Neural crest cell (in vitro differentiated cells): ENCODE results near the gene CKAP5. TPM values are rescaled to one million over a fixed set of nuclear protein-coding genes. Genes with fewer than 3 reads are reported as not detected.

Experiments used
- DNase-seq: peaks from one replicate; pipeline ENCODE4 v3.0.0; 2021; ENCODE audit warnings: low read depth, mixed read lengths, low spot score
- H3K27ac Mint-ChIP-seq: one replicate; pipeline ENCODE4 v1.8.0; 2021; ENCODE audit warnings: mild to moderate bottlenecking, mixed read lengths; ENCODE audit not compliant: unreplicated experiment
- H3K27me3 Mint-ChIP-seq: 2 replicates; pipeline ENCODE4 v1.8.0; 2021; ENCODE audit warnings: low read depth, mild to moderate bottlenecking, mixed read lengths
- H3K36me3 Mint-ChIP-seq: 2 replicates; pipeline ENCODE4 v1.8.0; 2021; ENCODE audit warnings: low read depth, mild to moderate bottlenecking, mixed read lengths
- H3K4me1 Mint-ChIP-seq: 2 replicates; pipeline ENCODE4 v1.8.0; 2021; ENCODE audit warnings: mixed read lengths
- H3K4me3 Mint-ChIP-seq: one replicate; pipeline ENCODE4 v1.8.0; 2021; ENCODE audit warnings: mild to moderate bottlenecking, mixed read lengths
- H3K9me3 Mint-ChIP-seq: 2 replicates; pipeline ENCODE4 v1.8.0; 2021; ENCODE audit warnings: mixed read lengths
- total RNA-seq: library from RNA; stranded (reverse); gene quantifications from 2 replicates; pipeline ENCODE4 v1.2.1, GENCODE V29; 2021
- TF ChIP-seq, protein P1 (sequence below): fragments of 200-600 bp; sonication (generic); conservative IDR thresholded peaks from 2 replicates; pipeline ENCODE4 v1.5.0; 2021; ENCODE audit warnings: antibody characterized with exemption, mild to moderate bottlenecking

The CKAP5 gene
- total RNA-seq, 1 donor from 2014 or later, result 253 TPM

DNA sequence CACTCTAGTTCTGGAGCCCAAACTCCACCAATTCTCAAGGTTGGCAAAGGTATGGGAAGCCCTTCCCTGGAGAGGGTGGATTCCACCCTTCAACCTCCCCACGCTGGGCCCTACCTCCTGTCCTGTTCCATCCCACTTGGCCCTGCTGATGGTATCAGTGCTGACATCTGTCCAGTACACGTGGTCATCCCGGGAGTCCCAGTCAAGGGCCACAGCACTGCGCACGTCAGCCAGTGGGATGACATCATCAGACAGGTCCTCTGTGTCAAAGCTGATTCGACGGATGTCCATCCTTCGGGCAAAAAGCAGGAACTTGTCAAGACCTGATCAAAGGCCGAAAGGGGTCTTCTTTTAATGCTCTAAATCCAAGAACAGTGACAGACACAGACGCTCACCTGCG lies 40.1 kb upstream of the CKAP5 start:
- Mint-ChIP-seq H3K36me3 (peaks cover 14% of the 10 kb centered on the region), H3K27ac (no peak overlapping the region), H3K4me1 (no peaks in the 10 kb centered on the region), H3K4me3 (no peak overlapping the region), H3K27me3 (no peaks in the 10 kb centered on the region), H3K9me3 (no peaks in the 10 kb centered on the region)
- DNase-seq, result no peak
- TF ChIP-seq, protein P1, sequence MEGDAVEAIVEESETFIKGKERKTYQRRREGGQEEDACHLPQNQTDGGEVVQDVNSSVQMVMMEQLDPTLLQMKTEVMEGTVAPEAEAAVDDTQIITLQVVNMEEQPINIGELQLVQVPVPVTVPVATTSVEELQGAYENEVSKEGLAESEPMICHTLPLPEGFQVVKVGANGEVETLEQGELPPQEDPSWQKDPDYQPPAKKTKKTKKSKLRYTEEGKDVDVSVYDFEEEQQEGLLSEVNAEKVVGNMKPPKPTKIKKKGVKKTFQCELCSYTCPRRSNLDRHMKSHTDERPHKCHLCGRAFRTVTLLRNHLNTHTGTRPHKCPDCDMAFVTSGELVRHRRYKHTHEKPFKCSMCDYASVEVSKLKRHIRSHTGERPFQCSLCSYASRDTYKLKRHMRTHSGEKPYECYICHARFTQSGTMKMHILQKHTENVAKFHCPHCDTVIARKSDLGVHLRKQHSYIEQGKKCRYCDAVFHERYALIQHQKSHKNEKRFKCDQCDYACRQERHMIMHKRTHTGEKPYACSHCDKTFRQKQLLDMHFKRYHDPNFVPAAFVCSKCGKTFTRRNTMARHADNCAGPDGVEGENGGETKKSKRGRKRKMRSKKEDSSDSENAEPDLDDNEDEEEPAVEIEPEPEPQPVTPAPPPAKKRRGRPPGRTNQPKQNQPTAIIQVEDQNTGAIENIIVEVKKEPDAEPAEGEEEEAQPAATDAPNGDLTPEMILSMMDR, result no peak

DNA sequence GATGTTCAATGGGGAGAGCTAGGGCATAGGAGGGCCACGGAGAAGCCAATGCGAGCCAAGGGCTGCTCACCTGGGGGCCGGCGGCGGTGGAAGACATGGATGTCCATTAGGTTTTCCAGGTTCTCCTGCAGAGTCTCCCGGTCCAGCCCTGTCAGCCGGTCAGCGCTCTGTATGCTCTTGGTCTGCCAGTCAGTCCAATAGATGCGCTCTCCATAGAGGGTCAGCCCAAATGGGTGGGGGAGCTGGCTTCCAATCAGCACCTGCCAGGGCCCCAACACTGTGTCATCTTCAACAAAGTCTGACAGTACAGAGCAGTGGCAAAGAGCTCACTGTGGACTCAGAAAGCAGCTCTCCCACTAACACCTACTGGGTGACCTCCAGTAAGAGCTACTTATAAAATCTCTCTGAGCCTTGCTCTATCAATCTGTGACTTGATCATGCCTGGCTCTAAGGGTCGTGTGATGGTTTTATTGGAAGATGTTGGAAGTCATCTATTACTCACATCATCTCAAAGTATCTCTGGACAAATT lies 33.0 kb upstream of the CKAP5 start:
- no peak overlapping the region for H3K27ac Mint-ChIP-seq
- H3K4me3 Mint-ChIP-seq, result no peak overlapping the region
- H3K9me3 Mint-ChIP-seq, result no peaks in the 10 kb centered on the region
- TF ChIP-seq, protein P1, result no peak
- H3K27me3 Mint-ChIP-seq, result no peaks in the 10 kb centered on the region
- peaks cover 12% of the 10 kb centered on the region for H3K36me3 Mint-ChIP-seq
- no peaks in the 10 kb centered on the region for H3K4me1 Mint-ChIP-seq
- no peak for DNase-seq

DNA sequence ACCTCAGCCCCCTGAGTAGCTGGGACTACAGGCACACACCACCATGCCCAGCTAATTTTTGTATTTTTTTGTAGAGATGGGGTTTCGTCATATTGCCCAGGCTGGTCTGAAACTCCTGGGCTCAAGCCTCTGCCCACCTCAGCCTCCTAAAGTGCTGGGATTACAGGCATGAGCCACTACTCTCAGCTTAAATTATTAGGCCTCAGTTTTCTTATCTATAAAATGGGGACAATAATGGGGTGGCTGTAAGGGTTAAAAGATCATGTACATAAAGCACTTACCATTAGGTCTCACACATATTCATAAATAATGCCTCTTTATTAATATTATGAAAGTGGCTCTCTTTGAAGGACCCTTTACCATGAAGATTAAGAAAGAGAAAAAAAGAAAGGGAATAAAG lies 31.5 kb upstream of the CKAP5 start:
- DNase-seq, result no peak
- H3K36me3 Mint-ChIP-seq, result peaks cover 7% of the 10 kb centered on the region

DNA sequence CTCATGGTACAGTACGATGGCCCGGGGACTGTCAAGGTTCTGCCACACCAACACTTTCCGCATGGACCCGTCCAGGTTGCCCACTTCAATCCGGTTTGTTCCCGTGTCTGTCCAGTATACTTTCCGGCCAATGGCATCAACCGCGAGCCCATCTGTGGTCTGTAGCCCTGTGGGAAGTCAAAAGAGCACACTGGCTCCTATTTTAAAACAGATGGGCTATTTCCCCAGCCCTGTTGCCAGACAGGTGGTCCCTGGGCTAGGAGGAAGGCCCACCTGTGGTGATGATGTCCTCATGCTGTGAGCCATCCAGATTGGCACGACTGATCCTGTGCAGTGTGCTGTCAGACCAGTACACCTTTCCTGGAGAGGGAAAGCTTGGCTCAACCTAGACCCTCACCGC lies 30.4 kb upstream of the CKAP5 start:
- Mint-ChIP-seq H3K4me1 (no peaks in the 10 kb centered on the region), H3K4me3 (no peak overlapping the region), H3K27ac (no peak overlapping the region), H3K9me3 (no peaks in the 10 kb centered on the region), H3K27me3 (no peaks in the 10 kb centered on the region), H3K36me3 (peaks cover 7% of the 10 kb centered on the region)
- DNase-seq, result no peak
- TF ChIP-seq, protein P1, result no peak

More for the DNA sequence above, 31.5 kb upstream of the CKAP5 start:
- TF ChIP-seq, protein P1, result no peak
- H3K27ac Mint-ChIP-seq, result no peak overlapping the region
- H3K9me3 Mint-ChIP-seq, result no peaks in the 10 kb centered on the region
- no peak overlapping the region for H3K4me3 Mint-ChIP-seq
- no peaks in the 10 kb centered on the region for H3K27me3 Mint-ChIP-seq
- H3K4me1 Mint-ChIP-seq, result no peaks in the 10 kb centered on the region

DNA sequence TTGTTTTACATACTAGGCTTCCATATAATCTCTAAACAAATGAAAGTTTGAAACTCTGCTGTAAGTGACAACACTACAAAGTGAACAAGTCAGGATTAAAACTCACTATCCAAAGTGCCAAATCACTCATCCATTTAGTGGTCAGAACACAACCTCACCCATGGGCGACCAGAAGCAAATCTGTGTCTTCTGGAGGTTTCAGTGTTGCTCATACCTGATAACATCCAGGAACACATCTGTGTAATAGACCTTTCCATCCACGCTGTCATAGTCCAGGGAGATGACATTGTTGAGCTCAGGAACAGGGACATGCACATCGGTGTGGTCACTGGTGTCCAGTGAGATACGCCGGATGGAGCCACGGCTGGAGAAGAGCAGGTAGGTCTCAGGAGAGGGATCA lies 28.5 kb upstream of the CKAP5 start:
- TF ChIP-seq, protein P1, result no peak
- no peak overlapping the region for H3K27ac Mint-ChIP-seq
- peaks cover 7% of the 10 kb centered on the region for H3K36me3 Mint-ChIP-seq
- no peaks in the 10 kb centered on the region for H3K27me3 Mint-ChIP-seq
- H3K9me3 Mint-ChIP-seq, result no peaks in the 10 kb centered on the region
- H3K4me1 Mint-ChIP-seq, result no peaks in the 10 kb centered on the region
- H3K4me3 Mint-ChIP-seq, result no peak overlapping the region
- DNase-seq, result no peak
